NCI-H446 (cell line): ENCODE results near the gene DPF1.
A peak's percentile ranks its signal among the peaks of the same experiment; 100 is the strongest.
"Not testable (repeated sequence)": the region's sequence is repeated elsewhere in the genome, so short reads cannot be mapped to it uniquely, and the experiment has no call there.

Experiments used
- DNase-seq, 2 experiments: peaks; one replicate each; lab custom pipeline; 2025; lab: John Stamatoyannopoulos, UW

DPF1 gene

DNA sequence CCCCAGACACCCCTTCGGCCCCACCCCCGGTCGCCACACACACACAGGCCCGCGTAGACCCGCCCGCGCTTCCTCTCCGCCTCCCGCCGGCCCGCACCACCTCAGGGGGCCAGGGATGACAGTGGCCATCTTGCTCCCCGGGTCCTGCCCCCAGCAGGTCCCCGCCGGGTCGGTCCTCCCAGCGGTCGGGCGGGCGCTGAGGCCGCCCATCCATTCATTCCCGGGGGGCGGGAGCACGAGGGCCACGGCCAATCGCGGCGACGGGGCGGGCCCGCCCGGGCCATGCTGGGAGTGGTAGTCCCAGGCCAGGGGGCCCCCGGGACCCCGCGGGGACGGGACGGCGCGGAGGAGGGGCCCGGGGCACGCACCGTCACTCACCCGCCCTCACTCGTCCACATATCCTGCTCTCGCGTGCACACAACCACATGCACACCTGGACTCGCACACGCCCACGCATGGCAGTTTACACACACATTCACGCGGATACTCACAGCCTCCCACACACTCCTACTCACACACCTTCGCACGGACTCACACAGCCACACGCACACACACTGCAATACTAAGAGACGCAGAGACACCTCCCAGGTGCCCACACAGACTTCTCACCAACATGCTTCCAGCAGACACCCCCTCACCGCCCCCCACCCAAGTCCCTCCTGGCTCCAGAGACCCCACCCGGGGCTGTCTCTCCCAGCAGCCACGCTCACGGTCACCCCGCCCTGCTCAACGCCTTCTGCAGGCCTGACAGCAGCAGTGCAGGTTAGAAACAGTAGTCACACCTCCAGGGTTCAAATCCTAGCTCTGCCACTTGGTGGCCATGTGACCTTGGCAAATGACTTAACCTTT is at the start of gene DPF1:
Gene DPF1, minus strand, starts transcription at position 209 of the 849 bp plus-strand sequence. Its CDS starts 80 bp downstream, at position 129.
- DNase-seq, result peak; percentile 23 to 88

DNA sequence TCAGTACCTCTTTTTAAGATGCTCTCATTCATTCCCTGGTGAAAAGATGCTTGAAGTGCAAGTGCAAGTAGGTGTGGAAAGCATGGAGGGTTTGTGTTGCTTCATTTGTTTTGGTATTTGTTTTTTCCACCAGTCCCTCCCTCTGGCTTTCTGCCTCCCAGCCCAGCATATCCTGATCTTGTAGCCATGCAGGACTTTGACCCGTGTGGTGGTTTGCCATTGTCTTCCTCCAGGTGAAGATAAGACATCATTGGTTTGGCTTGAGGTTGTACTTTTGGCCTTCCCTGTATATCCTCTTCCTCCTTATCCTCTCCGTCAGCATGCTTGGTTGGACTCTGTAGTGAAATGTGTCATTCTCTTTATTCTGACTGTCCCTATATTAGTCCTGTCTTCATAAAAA is 49.5 kb upstream of the DPF1 start:
- no peak for DNase-seq

DNA sequence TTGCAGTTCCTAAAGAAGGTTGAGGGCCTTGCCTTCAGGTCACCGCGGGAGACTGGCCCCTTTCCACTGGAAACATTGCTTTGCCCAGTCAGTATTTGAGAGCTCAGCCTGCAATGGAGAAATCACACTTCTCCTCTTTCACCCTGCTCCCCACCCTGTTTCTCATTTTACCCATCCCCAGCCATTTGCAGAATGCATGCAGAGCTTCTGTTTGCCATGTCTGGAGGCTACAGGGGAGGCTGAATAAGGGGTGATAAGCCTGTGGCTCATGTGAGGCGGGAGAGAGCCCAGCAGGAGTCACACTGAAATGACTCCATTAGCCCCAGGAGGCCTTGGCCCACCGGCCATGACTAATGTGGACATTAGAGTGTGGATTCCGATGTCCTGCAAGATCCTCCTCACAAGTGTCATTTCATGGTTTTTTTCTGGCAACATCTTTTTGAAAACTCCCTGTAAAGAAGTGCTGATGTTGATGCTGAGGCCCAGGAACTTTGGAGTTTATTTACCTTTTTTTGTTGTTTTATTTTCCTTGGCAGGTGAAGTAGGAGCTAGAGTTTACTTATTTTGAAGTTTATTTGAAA is 46.7 kb upstream of the DPF1 start:
- DNase-seq, result no peak

DNA sequence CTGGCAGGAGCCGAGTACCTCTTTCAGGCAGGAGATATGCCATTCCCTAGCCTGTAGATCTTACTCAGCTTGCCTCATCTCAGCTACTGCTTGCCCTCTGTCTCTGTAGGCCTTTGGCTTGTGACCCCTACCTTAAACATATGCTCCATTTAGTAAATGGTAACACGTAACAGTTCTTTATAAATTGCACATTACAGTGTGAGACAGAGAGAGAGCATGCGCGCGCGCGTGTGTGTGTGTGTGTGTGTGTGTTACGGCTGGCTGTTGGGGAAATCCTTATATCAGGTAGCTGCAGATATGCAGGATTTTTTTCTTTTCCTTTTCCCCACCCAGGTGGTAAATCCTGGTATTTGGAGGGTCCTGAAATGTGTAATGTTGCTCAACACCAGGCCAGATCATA is 44.5 kb upstream of the DPF1 start:
- DNase-seq, result no peak

DNA sequence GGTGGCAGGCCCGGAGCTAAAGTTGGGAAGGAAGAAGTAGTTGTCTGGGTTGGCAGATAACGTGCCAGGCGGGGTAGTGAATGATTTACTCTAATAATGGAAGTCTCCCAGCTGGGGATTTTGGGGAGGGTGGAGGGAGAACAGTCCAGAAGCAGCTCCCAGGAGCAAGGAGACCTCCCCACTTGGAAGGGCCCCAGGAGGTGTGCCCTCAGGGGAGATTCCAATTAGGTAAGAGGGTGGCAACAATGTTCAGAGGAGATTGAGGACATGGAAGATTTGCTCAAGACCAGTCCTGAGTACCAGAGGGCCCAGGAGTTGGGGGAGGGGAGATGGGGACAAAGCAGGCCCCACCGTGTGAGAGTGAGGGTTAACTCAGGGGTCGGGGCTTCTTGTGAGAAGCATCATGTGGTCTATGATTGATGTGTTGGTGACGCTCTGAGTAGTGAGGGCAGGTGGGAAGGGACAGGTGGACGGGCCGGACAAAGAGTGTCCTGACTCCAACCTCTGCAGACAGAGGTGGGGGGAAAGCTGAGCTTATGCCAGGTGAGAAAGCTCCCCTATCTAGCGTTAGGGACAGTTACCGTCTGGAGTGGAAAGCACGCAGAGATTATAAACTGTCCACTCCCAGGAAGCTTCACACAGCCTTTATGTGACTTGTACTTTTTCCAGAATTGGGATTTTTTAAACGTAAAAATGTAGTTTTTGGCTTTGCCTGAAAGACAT is 43.9 kb upstream of the DPF1 start:
- DNase-seq, result no peak

DNA sequence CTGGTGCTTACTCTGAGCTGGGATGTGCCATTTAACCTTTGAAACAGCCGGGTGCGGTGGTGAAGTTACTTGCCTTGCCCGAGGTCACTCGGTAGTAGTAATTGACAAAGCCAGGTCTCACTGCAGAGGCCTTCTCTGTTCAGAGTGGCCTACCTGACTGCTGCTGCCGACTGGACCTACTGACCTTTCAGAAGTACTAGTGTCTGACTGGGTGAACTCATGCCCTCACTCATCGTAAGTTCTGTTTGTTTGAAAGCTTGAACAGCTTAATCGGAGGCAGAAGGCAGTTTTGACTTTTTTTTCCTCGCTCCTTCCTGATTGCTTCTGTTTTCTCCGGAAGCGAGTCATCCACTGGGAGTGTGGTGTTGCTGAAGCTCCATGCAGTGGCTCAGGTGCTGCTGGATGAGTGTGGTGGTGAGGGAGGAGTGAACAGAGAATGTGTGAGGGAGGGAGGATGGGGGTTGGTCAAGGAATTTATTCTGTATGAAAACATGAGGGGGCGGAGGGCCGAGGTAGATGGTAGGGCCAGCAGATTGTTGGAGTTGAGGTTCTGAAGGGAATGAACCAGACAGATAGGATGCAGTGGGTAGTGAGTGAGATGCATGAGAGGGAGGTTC is 43.1 kb upstream of the DPF1 start:
- no peak for DNase-seq

DNA sequence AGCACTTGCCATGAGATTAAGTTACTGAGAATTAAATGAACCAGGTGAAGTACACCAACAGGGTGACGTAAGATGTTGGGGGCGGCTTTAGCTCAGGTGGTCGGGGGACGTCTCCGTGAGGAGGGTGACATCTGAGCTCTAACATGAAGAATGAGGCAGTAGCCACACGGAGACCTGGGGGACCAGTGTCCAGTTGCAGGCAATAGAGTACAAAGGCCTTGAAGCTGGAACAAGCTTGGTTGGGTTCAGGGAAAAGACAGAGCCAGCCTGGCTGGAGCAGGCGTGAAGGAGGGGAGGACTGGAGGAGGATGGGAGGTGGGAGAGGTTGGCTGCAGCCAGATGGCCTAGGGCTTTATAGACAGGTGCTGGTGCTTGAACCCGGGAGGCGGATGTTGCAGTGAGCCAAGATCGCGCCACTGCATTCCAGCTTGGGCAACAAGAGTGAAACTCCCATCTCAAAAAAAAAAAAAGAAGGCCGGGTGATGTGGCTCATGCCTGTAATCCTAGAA is 42.0 kb upstream of the DPF1 start:
- DNase-seq, result peak in 1 of 2 experiments; percentile 13

DNA sequence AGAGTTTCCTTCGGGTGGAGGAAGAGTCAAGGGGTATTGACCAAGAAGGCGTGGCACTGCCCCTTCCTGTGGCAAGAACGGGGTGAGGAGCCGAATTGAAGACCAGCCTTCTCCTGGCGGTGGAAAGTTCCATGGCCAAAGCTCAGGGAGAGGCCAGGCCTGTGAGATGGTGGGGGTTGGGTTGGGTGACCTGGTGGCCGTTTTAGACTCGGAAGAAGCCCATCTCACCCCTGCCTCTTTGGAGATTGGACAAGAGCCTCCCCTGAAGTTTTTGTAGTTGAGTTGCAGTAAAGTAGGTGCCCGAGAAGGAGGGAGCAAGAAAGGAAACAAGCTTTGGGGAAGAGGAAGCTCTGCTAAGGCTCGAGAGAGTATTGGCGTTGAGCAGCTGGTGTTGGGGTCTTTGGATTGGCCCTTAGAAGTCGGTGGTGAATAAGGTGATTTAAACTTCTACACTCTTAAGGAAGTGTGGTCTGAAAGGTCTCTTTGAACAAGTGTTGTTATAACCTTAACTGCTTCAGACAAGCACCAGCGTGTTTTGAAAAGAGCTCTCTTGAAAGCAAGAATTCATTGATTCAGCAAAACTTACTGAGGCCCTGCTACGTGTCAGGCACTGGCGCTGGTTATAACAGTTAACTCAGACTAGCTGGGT is 41.3 kb upstream of the DPF1 start:
- DNase-seq, result no peak

DNA sequence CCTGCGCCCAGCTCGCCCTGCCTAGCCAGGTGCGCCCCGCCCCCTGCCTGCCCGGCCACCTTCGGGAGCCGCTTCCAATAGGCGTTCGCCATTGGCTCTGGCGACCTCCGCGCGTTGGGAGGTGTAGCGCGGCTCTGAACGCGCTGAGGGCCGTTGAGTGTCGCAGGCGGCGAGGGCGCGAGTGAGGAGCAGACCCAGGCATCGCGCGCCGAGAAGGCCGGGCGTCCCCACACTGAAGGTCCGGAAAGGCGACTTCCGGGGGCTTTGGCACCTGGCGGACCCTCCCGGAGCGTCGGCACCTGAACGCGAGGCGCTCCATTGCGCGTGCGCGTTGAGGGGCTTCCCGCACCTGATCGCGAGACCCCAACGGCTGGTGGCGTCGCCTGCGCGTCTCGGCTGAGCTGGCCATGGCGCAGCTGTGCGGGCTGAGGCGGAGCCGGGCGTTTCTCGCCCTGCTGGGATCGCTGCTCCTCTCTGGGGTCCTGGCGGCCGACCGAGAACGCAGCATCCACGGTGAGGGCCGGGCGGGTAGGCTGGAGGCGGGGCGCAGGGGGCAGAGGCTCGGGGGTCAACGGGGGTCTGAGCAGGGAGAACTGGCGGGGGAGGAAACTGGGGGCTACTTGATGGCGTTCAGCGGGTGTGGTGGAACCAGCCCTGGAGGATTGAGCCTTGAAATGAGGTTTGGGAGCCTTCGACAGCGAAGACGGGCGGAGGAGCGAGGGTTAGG is 40.6 kb upstream of the DPF1 start, which contains the start of gene SPINT2:
Gene SPINT2, plus strand, starts transcription at position 88 of the 727 bp plus-strand sequence. Its CDS starts 320 bp downstream, at position 408.
- no peak for DNase-seq

DNA sequence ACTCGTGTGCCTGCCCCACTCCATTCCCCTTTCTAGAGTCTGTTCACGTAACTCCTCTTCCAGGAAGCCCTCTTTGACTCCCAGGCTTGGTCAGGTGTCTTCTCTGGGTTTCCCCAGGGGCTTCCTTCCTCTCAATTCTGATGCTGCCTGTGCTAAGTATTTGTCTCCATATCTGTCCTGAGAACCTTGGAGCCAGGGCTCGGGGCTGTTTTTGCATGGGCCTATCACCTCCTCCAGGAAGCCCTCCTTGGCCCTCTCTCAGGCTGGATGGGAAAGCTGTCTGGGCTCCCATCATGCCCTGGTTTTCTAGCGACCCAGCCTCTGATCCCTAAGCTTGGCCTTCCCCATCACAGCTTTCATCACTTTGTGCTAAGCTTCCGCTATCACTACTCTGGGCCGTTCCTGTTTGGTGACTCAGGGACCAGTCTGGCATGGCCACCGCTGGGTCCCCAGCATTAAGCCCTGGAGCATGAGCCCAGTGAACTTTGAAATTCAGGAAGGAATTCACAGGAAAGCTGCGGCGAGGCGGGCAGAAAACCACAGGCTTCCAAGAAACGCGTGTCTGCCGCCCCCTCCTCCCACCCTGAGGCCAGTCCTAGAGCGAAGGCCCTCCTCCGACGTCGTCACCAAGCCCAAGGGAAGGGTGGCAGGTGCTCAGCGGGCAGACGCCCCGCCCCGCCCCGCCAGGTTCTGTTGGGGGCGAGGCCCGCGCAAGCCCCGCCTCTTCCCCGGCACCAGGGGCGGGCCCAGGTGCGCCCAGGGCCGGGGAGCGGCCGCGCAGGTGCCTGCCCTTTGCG is 39.9 kb upstream of the DPF1 start:
- DNase-seq, result no peak

DNA sequence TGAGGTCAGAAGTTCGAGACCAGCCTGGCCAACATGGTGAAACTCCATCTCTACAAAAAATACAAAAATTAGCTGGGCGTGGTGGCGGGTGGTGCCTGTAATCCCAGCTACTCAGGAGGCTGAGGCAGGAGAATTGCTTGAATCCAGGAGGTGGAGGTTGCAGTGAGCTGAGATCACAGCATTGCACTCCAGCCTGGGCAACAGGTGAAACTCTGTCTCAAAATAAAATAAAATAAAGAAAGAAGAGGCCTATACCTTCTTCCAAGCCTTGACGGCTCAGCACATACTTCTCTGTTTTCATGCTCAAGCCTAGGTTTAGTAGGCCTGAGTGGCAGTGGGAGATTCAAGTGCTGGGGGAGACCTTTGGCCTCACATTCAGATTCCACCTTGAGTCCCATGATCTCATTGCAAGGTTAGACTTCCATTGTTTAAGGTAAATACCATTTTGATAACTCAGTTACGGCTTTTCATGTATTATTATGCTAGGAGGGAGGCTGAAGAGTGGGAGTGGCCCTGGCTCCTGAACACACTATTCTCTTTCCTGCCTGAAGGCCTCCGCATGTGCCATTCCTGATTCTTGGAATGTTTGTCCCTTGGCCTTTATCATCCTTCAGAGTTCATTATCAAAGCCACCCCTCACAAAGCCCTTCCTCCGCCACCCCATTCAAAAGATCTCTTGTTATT is 38.7 kb upstream of the DPF1 start:
- no peak for DNase-seq

DNA sequence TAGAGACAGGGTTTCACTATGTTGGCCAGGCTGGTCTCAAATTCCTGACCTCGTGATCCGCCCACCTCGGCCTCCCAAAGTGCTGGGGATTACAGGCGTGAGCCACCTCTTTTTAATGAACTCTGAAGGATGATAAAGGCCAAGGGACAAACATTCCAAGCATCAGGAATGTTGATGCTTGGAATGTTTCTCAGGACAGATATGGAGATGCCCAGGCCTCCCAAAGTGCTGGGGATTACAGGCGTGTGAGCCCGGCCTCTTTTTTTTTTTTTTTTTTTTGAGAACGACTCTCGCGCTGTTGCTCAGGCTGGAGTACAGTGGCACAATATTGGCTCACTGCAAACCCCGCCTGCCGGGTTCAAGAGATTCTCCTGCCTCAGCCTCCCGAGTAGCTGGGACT is 37.9 kb upstream of the DPF1 start:
- DNase-seq, result not testable (repeated sequence)

DNA sequence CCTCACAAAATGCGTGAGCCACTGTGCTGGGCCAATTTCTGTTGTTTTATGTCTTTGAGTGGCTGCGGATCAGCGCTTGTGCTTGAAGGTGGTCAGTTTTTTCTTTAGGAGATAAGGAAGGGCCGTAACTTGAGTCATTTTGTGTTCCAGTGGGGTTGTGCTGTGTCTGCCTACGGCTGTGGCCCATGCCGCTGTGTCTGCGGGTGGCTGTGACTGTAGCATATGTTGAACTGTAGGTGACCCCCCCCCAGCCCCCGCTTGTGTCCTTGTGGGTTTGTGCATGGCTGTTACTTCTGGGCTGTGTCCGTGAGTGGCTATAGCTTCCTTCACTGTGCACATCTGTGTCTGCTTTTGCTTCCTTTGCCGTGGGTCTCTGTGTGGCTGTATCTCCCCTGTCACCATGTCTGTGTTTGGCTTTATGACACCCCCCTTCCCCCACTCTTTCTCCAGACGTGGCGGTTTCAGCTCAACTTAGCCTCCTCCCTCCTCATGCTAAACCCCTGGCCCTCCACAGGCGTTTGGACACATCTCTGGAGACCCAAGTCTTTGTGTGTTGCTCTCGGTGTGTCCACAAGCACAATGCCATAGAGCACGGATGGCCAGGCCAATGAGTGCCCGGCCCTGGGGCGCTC is 31.5 kb upstream of the DPF1 start:
- no peak for DNase-seq

DNA sequence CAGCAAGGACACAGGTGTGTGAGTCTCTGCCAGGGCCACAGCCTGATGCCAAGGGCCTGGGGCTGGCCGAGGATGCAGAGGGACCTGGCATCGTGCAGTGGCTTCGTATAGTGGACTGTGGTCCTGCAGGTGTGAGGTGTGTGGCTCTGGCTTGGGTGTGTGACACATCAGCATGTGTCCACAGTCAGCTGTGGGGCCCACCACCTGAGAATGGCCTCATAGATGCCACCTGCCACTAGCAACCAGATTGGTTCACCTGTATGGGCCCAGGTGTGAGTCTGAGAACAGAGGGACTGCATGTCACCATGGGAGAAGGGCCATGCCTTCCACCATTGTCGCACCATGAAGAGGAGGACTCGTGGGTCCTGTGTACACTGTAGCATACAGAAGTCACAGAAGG is 29.8 kb upstream of the DPF1 start:
- DNase-seq, result no peak

DNA sequence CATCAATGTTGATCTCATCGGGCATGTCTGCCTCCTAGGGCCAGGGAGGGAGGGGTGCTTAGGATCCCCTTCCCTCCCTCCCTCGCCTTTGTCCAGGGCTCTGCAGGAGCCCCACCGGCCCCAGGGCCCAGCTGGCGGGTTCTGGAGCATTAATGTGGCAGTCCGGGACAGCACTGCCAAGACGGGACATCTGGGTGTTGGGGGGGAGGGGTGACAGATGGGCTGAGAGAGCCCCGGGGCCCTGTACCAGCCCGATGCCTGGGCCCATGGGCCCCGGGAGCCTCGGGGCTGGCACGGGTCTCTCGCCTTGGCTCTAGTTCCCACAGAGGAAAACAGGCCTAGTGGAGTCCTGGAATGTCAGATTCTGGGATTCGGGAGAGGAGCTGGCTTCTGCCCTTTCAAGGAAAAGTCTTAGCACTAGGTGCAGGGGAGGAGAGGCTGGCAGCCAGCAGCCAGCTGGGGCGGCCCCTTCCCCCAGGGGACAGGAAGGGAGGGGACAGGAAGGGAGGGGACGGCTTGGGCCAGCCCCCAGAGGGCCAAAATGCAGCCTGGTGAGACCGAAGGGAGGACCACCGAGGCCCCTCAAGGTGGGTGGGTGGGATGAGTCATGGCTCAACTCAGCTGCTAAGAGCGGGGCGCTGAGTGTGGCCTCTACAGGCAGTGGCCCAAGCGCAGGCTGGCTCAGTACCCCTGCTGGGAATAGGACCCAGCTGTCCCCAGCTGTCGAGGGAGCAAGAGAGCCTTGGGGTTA is 29.1 kb upstream of the DPF1 start:
- DNase-seq, result peak; percentile 67 to 96

DNA sequence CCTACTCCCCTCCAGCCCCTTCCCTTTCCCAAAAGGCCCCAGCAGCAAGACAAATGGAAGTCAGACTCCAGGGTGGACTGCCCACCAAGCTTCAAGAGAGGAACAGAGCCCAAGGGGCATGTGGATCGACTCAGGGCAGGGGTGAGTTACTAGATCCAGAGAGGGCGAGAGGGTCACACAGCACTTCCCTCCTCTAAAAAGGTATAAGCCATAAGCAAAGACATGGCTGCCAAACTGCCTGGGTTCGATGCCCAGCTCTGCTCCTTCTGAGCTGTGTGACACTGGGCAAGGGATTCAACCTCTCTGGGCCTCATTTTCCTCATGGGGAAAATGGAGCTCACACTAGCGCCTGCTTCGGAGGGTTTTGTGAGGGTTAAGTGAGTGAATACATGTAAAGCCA is 28.4 kb upstream of the DPF1 start:
- DNase-seq, result no peak

DNA sequence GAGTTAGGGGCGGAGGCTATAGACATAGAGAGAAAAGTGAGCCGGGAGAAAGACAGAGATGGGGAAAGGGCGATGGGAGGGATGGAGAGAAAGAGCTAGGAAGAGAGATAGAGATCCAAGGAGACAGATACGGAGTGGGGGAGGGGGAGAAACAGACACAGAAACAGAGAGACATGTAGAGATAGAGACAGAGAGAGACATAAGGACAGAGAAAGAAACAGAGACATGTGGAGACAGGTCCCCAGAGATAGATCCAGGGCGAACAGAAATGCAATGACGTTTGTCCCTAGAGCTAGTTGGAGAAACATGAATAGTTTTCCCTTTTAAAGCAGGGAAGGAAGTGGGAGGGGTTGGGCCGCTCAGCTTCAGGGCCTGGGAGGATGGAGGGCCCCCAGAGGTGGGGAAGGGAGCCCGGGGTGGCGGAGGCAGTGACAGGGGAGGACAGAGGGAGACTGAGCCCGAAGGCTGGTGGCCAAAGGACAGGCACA is 27.6 kb upstream of the DPF1 start:
- peak in 1 of 2 experiments; percentile 59 for DNase-seq
